Measurements from ENCODE around the gene C2CD4D. TPM values are rescaled to one million over a fixed set of nuclear protein-coding genes. Genes with fewer than 3 reads are reported as not detected.

C2CD4D gene
- total RNA-seq, 1 experiment from 2014 or later, result 1.2 TPM

DNA sequence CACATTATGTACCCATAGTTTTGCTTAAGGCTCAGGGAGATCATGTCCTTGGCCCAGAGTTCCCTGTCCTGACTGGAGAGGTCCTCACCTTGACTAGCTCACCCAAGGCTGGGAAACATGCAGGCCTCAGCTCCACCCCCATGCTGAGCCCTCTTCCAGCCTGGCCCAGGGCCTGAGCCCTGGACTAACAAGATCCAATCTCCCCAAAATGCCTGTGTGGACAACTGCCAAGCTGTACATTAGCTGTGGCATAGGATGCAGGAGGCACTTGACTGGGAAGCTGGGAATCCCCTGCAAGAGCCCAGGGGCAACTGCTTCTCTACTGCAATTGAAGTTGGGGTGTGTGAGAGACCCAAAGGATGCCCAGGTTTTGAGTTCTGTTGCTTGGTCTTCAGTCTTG is 36.5 kb downstream of the C2CD4D start:
- no peak for TF ChIP-seq SIN3A (IDR thresholded peaks at IDR 0.05; ENCODE audit: borderline replicate concordance, insufficient read depth, low read depth, low read length)
- TF ChIP-seq TCF7L2 (IDR thresholded peaks at IDR 0.05; ENCODE audit: low read depth, low read length), result no peak
- TF ChIP-seq, protein P1, sequence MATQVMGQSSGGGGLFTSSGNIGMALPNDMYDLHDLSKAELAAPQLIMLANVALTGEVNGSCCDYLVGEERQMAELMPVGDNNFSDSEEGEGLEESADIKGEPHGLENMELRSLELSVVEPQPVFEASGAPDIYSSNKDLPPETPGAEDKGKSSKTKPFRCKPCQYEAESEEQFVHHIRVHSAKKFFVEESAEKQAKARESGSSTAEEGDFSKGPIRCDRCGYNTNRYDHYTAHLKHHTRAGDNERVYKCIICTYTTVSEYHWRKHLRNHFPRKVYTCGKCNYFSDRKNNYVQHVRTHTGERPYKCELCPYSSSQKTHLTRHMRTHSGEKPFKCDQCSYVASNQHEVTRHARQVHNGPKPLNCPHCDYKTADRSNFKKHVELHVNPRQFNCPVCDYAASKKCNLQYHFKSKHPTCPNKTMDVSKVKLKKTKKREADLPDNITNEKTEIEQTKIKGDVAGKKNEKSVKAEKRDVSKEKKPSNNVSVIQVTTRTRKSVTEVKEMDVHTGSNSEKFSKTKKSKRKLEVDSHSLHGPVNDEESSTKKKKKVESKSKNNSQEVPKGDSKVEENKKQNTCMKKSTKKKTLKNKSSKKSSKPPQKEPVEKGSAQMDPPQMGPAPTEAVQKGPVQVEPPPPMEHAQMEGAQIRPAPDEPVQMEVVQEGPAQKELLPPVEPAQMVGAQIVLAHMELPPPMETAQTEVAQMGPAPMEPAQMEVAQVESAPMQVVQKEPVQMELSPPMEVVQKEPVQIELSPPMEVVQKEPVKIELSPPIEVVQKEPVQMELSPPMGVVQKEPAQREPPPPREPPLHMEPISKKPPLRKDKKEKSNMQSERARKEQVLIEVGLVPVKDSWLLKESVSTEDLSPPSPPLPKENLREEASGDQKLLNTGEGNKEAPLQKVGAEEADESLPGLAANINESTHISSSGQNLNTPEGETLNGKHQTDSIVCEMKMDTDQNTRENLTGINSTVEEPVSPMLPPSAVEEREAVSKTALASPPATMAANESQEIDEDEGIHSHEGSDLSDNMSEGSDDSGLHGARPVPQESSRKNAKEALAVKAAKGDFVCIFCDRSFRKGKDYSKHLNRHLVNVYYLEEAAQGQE (IDR thresholded peaks at IDR 0.05; ENCODE audit: insufficient read depth in 1 of 2, low read depth in 2 of 2, low read length in 1 of 2), result no peak
- TF ChIP-seq, protein P2, sequence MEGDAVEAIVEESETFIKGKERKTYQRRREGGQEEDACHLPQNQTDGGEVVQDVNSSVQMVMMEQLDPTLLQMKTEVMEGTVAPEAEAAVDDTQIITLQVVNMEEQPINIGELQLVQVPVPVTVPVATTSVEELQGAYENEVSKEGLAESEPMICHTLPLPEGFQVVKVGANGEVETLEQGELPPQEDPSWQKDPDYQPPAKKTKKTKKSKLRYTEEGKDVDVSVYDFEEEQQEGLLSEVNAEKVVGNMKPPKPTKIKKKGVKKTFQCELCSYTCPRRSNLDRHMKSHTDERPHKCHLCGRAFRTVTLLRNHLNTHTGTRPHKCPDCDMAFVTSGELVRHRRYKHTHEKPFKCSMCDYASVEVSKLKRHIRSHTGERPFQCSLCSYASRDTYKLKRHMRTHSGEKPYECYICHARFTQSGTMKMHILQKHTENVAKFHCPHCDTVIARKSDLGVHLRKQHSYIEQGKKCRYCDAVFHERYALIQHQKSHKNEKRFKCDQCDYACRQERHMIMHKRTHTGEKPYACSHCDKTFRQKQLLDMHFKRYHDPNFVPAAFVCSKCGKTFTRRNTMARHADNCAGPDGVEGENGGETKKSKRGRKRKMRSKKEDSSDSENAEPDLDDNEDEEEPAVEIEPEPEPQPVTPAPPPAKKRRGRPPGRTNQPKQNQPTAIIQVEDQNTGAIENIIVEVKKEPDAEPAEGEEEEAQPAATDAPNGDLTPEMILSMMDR (IDR thresholded peaks at IDR 0.05), result no peak
- no peak for TF ChIP-seq POLR2AphosphoS5 (IDR thresholded peaks at IDR 0.05; ENCODE audit: low read depth, low read length)
- no peak overlapping the region for H3K4me3 ChIP-seq (ENCODE audit: low read depth in 2 of 2, low read length in 2 of 2)
- in situ Hi-C loops (cut with HindIII; ENCODE audit: low pct_unique_long_range_greater_than_20kb, low sequenced_read_pairs) (no loop called here), intact Hi-C loops (cut with micrococcal nuclease; ENCODE audit: unreplicated experiment) (no loop called here)
- ATAC-seq (no peak; the same call in 1 of the 2 replicates), DNase-seq (ENCODE audit: low read depth, low spot score) (no peak)
- H3K4me1 ChIP-seq (ENCODE audit: control insufficient read depth, insufficient read depth, low read length), result no peaks in the 10 kb centered on the region; the same call in 1 of the 2 replicates
- ChIA-PET POLR2A (no interaction called here), CTCF (interaction anchor here (0.6 kb wide), 1 partner anchor 1264 kb away, joined by 6 read pairs; no protein-coding TSS in a partner anchor)
- H3K27me3 ChIP-seq (ENCODE audit: control insufficient read depth, insufficient read depth, low read length), result no peaks in the 10 kb centered on the region
- no peak overlapping the region for H3K27ac ChIP-seq (ENCODE audit: low read length)
- H3K36me3 ChIP-seq (ENCODE audit: control insufficient read depth, insufficient read depth, low read length), result no peaks in the 10 kb centered on the region
- no peaks in the 10 kb centered on the region for H3K9me3 ChIP-seq (ENCODE audit: control insufficient read depth, insufficient read depth, low read depth, low read length)
- no TSS peak for BruUV-seq (replicated peaks)

DNA sequence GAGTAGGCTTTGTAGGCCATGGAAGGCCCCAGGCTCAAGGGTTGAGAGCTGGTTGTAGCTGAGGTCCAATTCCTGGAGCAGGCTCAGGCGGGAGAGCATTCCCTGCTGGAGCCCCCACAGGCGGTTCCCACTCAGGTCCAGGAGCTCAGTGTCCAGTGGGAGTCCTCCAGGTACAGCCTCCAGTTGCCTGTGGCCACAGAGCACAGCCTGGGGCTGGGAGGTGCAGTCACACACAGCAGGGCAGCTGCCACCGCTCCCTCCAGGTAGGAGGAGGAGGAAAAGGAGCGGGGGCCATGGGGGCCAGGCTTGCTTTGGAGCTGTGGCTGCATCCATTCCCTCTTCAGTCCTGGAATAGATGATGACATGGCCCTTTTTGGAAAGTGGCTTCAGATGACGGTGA is 37.2 kb downstream of the C2CD4D start:
- Histone ChIP-seq H3K27ac (ENCODE audit: low read length) (no peak overlapping the region), H3K9me3 (ENCODE audit: control insufficient read depth, insufficient read depth, low read depth, low read length) (no peaks in the 10 kb centered on the region), H3K27me3 (ENCODE audit: control insufficient read depth, insufficient read depth, low read length) (no peaks in the 10 kb centered on the region), H3K36me3 (ENCODE audit: control insufficient read depth, insufficient read depth, low read length) (no peaks in the 10 kb centered on the region), H3K4me1 (ENCODE audit: control insufficient read depth, insufficient read depth, low read length) (no peaks in the 10 kb centered on the region; the same call in 1 of the 2 replicates), H3K4me3 (ENCODE audit: low read depth in 2 of 2, low read length in 2 of 2) (no peak overlapping the region)
- POLR2A ChIA-PET, result no interaction called here
- intact Hi-C loops (cut with micrococcal nuclease; ENCODE audit: unreplicated experiment), result no loop called here
- no TSS peak for BruUV-seq (replicated peaks)
- no peak for DNase-seq (ENCODE audit: low read depth, low spot score)
- CTCF ChIA-PET, result no interaction called here
- ATAC-seq, result no peak
- TF ChIP-seq, protein P2 (IDR thresholded peaks at IDR 0.05), result no peak
- no peak for TF ChIP-seq TCF7L2 (IDR thresholded peaks at IDR 0.05; ENCODE audit: low read depth, low read length)
- in situ Hi-C loops (cut with HindIII; ENCODE audit: low pct_unique_long_range_greater_than_20kb, low sequenced_read_pairs), result no loop called here

Measured in Panc1 (cell line).